NCI-H2107 treated with DMSO at 0.1 percent for 48 hours (cell line): Measurements from ENCODE around the gene HOXA5.

ENCODE experiments used
- DNase-seq: peaks from one replicate; lab custom pipeline; 2025; ENCODE audit not compliant: unreplicated experiment; lab: John Stamatoyannopoulos, UW

HOXA5 gene

GRCh38 chr7:27182861-27183681 lies 39.6 kb upstream of the HOXA5 start:
- no peak for DNase-seq

GRCh38 chr7:27182285-27182841 lies 38.9 kb upstream of the HOXA5 start:
- DNase-seq = no peak

- no peak for DNase-seq
Observed at GRCh38 chr7:27181795-27182275, 38.4 kb upstream of the HOXA5 start.

- DNase-seq = no peak
Observed at GRCh38 chr7:27180431-27181420, 37.2 kb upstream of the HOXA5 start.

DNA sequence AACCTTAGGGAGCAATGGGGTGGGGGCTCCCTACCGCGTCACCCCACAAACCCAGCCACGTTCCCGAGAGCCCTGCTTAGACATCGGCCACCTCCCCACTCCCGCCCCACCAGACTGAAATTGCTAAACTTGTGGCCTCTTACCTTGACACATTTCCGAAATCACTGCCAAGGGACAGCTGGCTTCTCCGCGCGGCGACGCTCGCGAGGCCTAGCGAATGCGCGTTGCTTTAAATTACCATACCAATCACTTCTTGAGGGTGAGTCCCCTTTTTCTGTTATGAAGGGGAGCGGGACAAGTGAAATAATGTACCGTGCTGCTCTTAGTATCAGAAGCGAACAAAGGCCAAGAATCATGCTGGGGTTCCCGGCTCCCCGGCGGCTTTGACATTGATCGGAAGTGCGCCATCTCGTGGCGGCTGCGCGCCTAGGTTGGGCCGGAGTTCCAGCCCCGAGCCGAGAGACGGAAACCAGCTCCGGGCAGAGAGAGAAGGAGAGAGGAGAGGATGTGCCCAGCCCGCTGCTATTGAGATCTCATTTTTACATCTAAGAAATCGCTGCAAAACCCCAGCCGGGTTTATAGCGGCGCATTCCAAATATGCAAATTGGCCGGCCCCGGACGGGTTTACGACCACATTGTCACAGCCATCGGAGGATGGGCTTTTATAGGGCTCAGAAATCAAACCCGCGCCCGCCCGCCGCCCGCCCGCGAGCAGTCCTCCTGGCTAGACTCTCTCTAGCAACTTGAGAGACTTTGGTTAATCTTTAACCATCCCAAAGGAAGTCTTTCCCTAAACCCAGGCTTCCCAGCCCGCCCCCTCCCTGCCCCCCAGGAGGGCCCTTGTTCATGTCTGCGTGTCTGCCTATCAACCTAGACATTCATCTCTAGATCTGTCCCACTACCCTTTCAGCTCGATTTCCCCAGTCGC lies 36.3 kb upstream of the HOXA5 start:
- no peak for DNase-seq

DNA sequence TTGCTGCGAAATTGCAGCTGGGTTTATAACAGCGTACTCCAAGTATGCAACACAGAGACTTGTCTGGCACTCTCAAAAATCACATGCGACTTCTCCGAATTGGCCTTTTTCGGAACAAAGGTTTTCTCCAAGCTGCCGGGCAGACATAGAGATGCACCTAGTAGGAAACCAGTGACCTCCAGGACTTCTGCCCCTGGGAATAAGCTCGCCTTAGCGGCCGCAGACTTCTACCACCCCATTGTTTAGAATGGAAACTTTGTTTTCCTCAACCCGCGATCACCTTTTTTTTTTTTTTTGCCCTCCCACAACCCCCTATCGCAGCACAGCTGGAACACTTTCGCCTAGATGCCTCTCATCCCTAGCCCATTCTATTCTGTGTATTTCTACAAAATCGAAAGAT lies 35.5 kb upstream of the HOXA5 start:
- DNase-seq = no peak

- DNase-seq = no peak
Observed at GRCh38 chr7:27178366-27178765, 34.9 kb upstream of the HOXA5 start.

- no peak for DNase-seq
Observed at GRCh38 chr7:27177795-27178320, 34.4 kb upstream of the HOXA5 start.

DNA sequence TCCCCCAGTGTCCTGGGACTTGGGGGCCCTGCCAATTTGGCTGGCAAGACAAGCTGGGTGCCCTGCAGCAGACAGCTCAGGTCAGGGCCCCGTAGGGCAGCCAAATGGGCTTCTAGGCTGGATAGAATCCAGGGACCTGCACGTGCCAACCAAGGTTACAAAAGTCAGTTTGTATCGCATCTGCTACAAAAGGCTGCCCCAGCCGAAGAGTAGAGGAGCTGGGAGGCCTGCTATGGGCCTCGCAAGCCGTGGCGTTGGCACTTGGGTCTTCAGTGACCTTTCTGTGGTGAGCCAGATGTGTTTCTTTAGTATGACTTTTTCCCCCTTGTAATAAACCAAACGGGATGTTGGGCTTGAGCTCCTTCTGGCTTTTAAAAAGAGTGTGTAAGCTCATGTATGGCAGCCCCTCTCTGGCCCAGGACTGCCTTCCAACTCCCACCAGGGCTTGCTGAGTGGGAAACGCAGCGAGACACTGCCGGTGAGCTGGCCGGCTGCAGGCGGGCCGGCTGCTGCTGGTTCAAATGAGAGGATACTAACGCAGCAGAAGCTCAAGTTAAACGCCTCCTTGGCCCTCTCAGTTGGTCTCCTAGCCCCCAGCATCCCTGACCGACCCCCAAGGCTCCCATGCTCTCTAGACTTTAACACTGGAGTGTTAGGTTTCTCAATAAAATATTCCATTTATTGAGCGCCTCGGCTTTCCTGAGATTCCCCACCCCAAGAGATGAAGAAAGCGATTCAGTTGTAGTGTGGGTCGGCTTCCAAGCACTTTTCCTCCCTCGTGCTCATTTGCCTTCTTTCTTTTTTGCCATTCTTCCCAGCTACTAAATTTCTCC lies 33.7 kb upstream of the HOXA5 start:
- DNase-seq = no peak

DNA sequence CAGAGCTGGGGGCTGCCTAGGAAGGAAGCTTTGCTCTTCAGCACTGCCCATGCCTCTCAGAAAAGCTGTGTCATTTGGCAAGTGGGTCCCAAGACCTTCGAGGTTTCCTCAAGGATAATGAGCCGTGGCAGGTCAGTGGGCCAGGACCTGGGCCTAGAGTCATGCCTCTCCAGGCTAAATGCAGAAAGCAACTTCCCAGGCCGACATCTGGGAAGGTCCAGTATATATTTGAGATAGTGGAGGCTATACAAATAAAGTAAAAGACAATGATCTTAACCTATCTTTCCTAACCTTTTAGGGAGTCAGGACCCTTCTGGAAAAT lies 33.0 kb upstream of the HOXA5 start:
- DNase-seq = no peak

GRCh38 chr7:27175626-27176523 lies 32.4 kb upstream of the HOXA5 start:
- no peak for DNase-seq

GRCh38 chr7:27174874-27175625 lies 31.6 kb upstream of the HOXA5 start:
- no peak for DNase-seq

DNA sequence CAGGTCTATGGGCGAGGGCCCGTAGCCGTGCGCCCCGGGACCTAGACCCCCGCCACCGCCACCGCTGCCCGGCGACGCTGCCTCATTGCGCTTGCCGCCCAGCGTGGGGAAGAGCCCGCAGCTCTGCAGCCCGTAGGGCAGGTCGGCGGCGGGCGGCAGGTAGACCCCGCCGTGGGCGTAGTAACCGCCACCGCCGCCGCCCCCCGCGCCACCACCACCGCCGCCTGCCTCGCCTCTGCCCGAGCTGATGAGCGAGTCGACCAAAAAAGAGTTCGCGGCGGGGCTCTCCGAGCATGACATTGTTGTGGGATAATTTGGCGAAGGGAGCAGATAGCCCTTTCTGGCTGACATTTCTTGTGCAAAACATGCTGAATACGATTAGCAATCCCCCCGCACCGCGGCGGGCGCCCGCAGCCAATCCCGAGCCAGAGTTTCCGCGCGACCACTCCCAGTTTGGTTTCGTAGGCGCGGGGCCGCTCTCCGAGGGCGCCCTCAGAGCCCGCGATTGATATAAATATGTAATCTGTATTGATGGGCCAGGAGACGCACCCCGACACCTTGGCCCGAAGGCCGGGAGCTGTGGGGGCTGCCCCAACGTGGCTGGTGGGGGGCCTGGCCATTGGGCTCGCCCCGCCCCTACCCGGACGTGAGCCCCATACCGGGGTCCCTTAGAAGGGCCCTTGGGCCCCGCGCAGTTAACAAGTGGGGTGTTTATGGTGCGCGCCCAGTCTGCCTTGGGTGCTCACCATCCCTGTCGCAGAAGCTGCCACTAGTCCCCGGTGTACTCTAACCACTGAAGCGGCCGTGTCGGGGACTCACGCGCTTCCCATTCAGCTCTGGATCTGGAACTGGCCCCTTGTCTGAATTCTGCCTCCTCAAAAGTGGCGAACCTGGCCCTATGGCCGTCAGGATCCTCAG lies 30.7 kb upstream of the HOXA5 start, which contains the start of gene HOXA10:
HOXA10 (minus strand) TSS at position 365 of the 918 bp plus-strand sequence; CDS start at position 351, 14 bp downstream.
- no peak for DNase-seq

GRCh38 chr7:27173511-27173955 lies 30.1 kb upstream of the HOXA5 start:
- no peak for DNase-seq

DNA sequence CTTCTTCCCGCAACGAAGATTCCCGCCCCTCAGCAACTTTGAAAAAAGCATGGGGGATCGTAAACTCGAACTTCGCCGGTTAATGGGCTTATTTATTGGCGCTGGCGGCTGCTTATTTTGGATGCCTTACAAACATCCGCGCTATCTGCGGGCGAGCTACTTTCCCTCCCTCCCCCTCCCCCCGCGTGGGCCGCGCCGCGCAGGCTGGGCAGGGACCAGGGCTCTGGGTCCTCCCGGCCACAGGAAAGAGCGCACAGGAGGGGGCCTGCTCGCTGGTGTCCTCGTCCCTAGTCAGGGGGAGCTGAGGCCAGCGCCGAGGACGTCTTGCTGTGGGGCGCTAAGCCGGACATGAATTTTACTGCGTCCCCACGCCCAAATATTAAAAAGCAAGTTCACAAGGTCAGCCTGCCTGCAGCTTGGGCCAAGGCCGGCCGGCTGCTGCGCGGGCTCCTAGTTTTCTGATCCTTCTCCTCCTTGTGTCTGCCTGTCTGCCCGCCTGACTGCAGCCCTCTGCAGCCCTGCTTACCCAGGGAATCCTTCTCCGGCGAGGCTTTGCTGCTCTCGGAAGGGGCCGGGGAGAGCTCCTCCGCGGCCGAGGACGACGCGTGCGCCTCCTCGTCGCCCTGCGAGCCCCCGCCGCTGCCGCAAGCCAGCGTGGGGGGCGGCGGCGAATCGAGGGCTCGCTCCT lies 29.5 kb upstream of the HOXA5 start:
- no peak for DNase-seq

GRCh38 chr7:27172315-27172774 lies 28.9 kb upstream of the HOXA5 start:
- DNase-seq = no peak
